HG03571 (cell line): ENCODE data around the gene C9orf78.

Source experiments
- ATAC-seq: cut with Tn5 transposase; IDR thresholded peaks from one replicate; pipeline ENCODE4 v1.9.1; 2021; ENCODE audit not compliant: unreplicated experiment

C9orf78 gene

DNA sequence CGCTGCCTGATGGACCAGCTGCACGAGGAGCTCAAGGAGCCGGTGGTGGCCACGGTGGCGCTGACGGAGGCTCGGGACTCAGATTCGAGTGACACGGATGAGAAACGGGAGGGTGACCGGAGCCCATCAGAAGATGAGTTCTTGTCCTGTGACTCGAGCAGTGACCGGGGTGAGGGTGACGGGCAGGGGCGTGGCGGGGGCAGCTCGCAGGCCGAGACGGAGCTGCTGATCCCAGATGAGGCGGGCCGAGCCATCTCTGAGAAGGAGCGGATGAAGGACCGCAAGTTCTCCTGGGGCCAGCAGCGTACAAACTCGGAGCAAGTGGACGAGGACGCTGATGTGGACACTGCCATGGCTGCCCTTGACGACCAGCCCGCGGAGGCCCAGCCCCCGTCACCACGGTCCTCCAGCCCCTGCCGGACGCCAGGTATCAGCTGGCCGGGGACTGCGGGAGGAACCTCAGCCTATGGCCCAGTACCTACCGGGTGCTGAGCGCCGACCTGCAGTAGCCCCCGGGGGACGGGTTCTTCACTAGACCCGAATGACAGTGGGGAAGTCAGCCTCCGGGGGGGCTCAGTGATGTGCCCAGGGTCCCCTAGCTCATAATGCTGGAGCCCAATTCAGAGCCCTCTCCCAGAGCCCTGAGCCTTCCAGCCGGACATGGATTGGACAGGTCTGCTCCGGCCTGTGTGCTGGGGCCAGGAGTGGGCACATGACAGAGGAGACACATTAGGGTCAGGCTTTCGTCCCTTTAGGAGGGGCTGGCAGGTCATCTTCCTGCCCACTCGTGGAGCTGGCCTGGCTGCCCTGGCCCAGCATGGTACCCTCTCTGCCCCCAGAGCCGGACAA, 33.2 kb upstream of the C9orf78 start:
- no peak for ATAC-seq

DNA sequence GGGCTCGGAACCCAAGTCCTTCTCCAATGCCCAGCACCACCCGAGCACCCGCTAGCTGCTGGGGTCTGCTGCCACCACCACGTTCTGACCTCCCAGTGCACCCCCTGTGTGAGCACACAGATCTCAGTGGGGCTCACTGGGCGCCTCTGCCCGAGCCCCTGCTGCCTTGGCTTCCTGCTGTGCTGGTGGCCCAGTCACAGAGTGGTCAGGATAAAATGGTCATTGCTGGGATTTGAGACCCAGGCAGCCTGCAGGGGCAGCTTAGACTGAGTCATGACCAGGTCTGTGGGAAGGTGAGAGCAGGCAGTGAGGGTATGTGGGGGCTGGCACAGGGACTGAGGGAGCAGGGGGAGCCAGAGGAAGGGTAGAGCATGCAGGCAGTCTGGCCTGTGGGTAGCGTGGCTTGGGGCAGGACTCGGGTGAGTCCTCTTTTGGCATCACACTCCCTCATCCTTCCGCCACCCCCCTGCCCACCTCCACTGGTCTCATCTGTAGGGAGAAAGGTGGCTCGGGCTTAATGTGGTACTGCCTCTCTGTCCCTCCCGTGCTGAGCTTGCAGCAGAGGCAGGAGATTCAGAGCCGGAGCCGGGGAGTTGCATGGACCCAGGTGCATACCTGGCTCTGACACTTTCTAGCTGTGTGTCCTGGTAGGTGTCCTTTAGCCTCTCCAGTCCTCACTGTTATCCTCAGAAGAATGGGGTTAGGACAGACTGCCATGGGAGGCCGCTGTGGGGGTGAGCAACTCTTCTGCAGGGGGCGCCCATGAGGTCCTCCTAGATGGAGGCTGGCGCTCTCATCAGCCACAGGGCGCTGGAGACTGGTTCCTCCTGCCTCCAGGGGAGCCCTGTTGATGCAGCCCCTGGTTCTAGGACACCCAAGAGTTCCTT, 32.3 kb upstream of the C9orf78 start:
- no peak for ATAC-seq

DNA sequence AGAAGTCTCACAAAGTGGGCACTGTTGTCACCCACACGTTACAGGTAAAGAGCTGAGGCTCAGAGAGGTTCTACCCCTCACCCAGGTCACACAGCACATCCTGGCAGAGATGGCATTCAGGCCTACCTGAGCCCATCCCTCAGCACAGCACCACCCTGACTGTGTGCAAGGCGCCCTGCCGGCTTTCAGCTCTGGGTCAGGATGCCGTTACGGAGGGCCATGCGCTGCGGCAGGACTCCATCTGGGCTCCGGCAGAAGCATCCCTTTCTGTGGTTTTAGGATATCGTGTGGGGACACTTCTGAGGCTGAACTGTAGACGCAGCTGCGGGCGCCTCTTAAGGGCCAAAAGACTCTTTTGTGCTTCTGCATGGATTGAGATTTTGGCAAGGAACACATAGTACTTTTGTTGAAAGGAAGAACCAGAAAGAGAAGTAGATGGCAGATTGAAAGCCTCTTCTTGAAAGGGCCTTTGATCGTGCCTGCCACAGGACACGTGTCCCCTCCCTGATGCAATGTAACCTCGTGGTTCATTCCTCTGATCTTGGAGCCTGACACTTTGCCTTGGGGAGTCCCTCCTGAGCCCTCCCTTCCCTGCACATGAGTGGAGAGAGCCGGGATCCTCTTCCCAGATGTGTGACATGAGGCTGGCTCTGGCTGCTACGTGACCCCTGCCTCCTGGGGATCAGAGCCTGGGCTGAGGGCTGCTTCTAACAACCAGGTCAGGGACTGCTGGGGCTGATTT, 31.5 kb upstream of the C9orf78 start:
- ATAC-seq: no peak

DNA sequence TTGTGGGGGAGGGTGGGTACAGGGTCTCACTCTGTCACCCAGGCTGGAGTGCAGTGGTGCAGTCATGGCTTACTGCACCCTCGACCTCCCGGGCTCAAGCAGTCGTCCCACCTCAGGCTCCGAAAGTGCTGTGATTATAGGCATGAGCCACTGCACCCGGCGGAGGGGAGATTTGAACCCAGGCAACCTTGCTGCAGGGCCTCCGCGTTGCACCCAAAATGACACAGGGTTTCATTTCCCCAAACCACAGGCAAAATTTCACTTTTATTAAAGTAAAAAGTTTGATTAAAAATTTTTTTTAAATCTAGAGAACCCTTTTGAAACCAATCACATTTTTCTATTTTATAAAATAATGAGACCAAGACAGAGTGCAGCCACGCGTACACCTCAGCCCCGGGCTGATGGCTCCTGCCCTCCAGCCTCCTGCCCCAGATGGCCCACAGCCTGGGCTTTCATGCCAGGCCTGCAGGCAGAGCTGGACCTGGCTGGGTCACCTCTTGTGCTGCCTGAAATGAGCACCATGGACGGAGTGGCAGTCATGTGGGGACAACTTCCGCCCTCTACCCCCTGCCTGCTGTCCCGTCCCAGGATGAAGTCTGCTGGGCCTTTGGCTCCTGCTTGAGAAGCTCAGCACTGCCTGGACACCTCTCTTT, 30.7 kb upstream of the C9orf78 start:
- ATAC-seq: no peak

DNA sequence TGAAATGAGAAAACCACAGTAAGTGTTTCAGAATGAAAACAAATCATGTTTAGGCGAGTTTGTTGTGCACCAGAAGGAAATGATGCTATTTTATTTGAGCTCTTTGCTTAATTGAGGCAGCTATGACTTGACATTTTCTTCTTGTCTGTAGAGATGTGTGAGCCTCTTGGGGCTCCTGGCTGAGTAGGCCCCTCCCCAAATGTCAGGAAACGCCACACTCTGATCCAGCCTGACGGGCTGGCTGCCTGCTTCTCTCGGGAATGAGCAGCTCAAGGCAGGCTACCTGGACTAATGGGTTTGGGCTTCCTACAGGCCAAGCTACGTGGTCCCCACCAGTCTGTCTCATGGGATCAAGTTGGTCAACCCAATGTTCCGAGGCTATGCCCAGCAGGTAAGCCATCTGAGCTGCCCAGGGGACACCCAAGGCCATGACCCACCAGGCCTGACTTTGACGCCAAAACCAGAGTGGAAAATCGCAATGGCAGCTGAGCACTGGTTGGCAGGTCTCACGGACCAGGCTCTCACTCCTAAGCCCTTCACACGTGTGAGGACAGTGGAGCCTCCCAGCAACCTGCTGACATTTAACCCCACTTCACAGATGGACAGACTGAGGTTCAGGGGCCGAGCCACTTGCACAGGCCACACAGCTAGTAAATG, 30.0 kb upstream of the C9orf78 start:
- no peak for ATAC-seq

DNA sequence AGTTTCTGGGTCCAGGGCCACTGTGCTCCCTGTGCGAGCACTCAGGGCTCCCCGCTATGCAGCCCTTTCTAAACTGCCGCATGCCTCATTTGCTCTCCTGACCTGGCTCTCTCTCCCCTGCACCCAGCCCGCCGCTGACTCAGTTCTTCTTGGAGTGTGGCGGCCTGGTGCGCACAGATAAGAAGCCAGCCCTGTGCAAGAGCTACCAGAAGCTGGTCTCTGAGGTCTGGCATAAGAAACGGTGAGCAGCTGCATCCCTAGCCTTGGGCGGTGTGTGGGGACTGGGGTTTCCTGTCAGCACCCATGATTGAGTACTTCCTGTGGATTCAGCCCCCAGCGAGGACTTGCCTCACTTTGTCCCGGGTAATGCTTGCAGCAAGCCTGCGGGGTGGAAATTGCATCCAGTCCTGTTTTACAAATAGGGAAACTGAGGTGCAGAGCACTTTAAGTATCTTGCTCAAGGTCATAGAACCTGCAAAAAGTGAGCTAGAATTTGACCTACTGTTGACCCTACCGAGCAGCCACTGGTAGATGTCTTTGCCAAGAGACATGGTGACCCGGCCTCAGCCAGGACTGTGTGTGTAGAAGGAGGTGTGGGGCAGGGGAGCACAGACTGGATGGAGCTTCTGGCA, 28.1 kb upstream of the C9orf78 start:
- no peak for ATAC-seq

DNA sequence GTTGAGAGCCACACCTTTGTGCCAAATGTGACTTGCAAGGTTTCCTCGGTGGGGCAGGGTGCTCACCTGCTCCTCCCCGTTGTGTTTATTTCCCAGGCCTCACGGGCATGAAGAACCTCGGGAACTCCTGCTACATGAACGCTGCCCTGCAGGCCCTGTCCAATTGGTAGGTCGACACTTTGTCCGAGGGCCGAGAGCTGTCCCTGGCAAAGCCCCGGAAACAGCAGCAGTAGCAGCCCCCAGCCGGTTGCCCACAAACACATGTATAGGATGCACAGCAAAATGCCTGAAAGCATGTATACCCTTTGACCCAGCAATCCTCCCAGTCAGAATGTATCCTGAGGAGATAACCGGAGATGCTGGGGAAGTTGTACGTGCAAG, 26.4 kb upstream of the C9orf78 start:
- no peak for ATAC-seq

DNA sequence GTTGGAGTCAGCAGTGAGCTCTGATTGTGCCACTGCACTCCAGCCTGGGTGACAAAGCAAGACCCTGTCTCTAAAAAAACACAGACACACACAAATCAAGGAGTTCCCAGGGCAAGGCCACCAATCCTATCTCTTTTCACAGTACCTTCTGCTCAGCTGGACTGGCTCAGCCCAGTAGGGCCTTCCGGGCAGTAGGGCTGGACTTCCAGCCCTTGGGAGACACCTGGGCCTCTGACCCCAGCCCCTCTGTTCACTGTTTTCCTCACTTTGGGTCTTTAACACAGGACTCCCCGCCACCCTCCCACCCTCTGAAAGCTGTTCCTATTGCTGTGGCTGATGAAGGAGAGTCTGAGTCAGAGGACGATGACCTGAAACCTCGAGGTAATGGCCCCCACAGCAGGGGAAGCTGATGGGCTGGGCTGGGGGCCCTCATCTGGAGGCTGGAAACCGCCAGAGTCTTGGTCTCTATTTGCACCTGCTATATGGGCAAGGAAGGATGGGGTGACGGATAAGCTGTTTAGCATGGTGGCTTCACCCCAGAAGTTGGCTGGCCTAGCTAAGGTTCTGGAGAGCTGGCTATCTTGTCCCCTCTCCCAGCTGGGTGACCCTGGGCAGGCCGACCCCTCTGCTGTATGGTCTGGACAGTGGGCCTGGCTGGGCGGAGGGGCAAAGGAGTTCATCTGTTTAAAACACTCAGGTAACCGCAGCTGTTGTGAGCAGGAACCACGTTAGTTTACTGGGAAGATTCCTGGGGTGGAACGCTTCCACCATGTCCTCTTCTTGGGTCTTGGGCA, 25.8 kb upstream of the C9orf78 start:
- no peak for ATAC-seq

DNA sequence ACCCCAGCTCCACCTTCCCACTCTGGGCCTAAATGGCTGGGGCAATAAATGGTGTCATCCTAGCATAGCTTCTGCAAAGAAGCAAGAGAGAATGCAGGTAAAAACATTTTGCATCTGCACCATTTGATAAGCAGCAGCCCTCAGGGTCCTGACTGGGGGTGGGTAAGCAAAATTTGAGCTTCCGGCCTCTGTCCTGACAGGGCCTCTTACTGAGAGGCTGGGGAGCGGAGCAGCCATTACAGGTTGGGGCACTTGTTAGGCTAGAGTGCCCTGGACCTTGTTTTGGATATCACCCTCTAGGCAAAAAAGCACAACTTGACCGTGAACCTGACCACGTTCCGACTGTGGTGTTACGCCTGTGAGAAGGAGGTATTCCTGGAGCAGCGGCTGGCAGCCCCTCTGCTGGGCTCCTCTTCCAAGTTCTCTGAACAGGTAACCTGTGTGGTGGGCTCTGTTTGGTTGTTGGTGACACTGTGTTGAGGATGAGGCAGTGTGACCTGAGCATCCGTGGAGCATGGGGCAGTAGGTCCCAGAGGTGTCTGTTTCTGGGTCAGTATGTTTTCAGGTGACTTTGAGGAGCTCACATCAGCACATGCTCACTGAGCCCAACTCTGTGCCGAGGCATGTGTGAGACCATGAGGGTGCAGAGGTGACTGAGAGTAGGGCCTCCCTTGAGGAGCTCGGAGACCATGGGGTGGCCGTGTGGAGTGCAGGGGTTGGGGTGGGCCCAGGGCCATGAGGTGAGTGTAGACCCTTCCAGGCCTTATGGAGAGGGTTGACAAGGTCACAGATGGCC, 23.3 kb upstream of the C9orf78 start:
- no peak for ATAC-seq

DNA sequence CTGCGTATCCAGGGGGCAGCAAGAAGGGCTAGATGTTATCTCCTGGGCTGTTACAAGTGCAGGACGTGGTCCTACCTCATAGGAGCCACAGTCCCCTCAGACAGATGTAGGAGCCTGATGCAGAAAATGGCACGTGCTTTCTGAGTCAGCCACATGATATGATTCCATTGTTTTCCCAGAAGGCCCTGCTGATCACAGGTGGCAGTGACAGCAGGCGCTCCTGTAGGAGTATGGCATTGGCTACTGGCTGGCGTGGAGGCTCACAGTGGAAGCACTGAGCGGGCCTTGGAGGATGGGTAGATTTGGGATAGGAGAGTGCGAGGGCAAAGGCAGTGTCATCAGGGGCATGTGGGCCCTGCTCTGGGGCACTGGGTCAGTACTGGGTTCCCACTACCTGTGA, 22.1 kb upstream of the C9orf78 start:
- no peak for ATAC-seq

DNA sequence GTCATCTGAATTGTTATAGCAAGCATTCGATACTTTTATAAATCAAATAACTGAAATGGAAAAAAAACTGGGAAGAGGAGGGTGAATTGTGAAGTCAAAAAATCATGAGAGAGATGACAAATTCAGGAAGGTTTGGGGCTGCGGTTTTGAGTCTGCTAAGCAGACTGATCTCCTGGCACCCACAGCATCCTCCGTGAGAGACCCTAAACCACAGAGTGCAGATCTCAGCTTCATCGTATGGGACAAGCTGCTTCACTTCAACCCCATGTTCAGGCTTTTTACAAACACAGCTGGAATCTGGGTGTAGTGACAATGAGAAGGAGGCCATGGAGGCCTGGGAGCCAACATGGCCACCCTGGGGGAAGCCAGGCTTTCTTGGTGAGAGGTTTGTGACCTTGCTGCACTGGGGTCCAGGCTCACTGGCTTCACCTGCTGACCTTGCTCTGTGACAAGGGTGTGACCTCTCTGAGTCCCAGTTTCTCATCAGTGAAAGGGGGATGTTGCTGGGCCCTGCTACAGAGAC, 19.6 kb upstream of the C9orf78 start:
- ATAC-seq: no peak

DNA sequence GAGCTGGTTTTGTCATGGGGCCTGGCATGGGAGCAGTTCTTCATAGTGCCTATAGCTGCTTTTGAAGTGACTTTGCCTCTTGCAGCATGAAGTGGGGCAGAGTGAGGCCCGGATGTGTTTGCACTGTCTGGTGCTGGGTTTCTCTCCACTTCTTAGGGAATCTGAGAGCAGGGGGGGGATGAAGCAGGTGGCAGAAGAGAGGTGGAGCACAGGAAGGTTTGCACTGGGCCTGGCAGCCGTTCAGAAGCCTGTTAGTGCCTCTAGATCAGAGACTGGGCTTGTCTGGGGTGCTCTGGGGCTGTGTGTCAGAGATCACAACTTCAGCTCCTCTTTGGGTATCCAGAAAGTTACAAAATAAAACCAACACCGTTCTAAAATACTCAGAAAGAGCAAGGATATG, 18.5 kb upstream of the C9orf78 start:
- no peak for ATAC-seq

DNA sequence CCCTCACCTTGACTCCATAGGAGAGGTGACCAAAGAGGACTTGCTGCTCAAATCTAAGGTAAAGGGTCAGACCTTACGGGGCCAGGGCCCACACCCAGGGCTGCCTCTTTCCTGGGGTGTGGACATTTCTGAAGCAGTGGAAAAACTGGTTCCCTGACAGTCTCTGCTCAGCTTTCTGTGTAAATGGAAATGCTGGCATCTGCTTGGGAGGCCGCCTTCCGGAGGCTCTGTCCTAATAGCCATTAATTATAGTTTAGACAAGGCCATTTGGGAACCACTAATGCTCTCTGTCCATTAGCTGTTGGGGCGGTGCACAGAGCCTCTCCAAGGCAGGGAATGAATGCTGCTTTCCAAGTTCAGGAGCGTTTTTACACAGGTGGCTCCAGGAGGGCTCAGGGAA, 17.5 kb upstream of the C9orf78 start:
- ATAC-seq: no peak

DNA sequence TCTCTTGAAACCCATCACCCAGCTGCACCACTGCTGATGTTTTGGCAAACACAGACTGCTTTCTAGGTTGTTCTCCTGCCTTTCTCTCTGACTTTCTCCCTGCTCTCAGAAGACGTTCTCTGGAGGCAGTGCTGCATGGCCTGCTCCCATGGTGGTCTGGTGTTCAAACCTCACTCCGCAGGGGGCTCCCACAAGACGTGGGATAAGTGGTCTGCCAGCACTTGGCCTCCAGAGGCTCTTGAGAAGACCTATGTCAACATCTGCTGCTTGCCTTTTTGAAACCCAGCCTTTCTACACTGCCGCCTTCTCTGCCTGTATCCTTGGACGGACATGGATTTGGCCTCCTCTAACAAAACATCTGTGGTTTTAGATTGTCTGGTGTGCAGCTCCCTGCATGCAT, 16.7 kb upstream of the C9orf78 start:
- no peak for ATAC-seq

DNA sequence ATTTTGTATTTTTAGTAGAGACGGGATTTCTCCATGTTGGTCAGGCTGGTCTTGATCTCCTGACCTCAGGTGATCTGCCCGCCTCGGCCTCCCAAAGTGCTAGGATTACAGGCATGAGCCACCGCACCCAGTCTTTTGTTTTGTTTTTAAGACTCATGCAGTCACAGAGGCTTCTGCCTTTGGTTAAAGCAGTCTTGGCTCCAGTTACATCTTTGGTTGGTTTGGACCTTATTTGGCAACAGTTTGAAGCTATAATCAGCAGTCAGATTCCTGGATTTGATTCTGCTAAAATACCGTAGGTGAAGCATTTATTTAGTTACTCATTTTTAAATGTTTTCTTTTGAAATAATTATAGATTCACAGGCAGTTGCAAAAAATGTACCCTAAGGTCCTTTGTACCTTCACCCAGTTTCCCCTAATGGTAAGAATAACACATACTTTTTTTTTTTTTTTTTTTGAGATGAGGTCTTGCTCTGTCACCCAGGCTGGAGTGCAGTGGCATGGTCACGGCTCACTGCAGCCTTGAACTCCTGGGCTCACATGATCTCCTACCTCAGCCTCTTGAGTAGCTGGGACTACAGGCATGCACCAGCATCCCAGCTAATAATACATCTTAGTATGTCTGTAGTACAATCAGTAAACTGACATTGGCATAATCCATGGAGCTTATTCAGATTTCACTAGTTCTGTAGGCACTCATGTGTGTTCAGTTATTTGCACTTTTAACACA, 15.9 kb upstream of the C9orf78 start:
- no peak for ATAC-seq

DNA sequence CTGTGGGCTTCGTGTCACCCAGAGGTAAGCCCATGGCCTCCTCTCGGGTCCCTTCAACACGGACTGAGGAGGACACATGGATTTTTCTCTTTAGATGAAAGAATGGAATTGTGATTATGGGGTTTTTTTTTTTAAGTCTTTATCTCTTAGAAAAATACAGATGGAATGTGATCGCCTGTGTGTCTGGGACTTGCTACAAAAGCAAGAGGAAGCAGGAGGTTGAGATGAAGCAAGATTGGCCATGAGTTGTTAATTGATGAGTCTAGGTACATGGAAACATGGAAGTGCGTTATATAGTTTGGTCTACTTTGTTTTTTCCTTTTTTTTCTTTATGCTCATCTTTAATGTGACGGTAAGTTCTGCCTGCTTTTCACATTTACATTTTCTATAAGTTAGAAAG, 14.8 kb upstream of the C9orf78 start:
- no peak for ATAC-seq

DNA sequence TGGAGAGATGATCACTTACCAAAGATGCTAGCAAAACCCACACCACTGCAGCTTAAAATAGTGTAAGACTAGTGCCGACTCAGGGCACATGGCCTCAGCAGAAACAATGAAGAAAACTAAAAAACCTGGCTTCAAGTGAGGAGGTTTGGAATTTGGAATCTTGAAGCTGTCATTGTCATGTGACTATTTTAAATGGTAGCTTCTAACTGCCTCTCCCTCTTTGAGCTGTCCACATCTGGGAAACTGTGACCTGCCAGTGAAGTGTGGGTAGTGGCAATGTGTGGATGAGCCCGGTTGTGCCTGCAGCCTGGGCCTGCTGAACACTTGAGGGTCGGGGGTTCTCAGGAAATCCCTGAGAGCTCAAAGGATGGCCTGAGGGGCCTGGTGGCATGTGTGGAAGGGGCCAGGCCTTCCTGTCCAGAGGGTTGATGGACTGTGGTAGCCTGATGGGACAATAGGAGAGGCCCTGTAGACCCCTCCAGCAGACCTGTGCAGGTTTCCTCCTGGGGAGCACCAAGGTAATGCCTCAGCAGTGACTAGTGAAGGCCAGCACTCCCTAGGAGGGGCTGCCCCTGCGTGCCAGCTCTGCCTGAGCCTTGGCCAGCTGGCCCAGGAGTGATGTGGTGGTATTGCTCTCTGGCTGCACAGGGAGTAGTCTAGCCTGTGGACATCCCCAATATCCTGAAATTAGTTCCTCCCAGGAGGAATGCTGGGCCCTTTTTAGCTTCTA, 13.8 kb upstream of the C9orf78 start:
- ATAC-seq: no peak
